Uterus (tissue), 4 donors: ENCODE data around the gene ANO4. TPM values are rescaled to one million over a fixed set of nuclear protein-coding genes. Genes with fewer than 3 reads are reported as not detected.

Source experiments
- DNase-seq, 2 donors: peaks; one replicate each; pipeline ENCODE4 v3.0.0-alpha.2; 2019 to 2020
- H3K27ac ChIP-seq, 2 donors: fragments of 200-600 bp; sonication (generic); 1 replicate in 1 of 2; 2 replicates in 1 of 2; pipeline ENCODE4 v1.5.1; 2016 to 2018
- H3K27me3 ChIP-seq, 2 donors: fragments of 200-600 bp; sonication (generic); one replicate each; pipeline ENCODE4 v1.5.1; 2018 to 2019; ENCODE audit warnings: control low read depth in 1 of 2
- H3K36me3 ChIP-seq, 2 donors: fragments of 200-600 bp; sonication (generic); one replicate each; pipeline ENCODE4 v1.5.1; 2019; ENCODE audit warnings: control low read depth in 1 of 2
- H3K4me1 ChIP-seq, 2 donors: fragments of 200-600 bp; sonication (generic); one replicate each; pipeline ENCODE4 v1.5.1; 2018 to 2019; ENCODE audit warnings: control low read depth in 1 of 2
- H3K4me3 ChIP-seq, 2 donors: fragments of 200-600 bp; sonication (generic); 1 replicate in 1 of 2; 2 replicates in 1 of 2; pipeline ENCODE4 v1.5.1; 2018 to 2019; ENCODE audit warnings: mild to moderate bottlenecking in 1 of 2
- H3K9me3 ChIP-seq, 2 donors: fragments of 200-600 bp; sonication (generic); one replicate each; pipeline ENCODE4 v1.5.1; 2019; ENCODE audit warnings: control low read depth in 1 of 2
- CTCF ChIP-seq, 4 experiments: fragments of 200-600 bp in 2 of 4; fragments of 450-650 bp in 2 of 4; sonication (generic) in 2 of 4; IDR thresholded peaks; one replicate each; pipeline ENCODE4 v1.5.1; 2016 to 2019; ENCODE audit warnings: antibody characterized with exemption in 4 of 4, mild to moderate bottlenecking in 2 of 4, moderate library complexity in 1 of 4
- POLR2A ChIP-seq, 2 donors: fragments of 450-650 bp; IDR thresholded peaks; one replicate each; pipeline ENCODE4 v1.6.1; 2016; ENCODE audit warnings: antibody characterized with exemption in 2 of 2, mild to moderate bottlenecking in 1 of 2, moderate library complexity in 1 of 2
- intact Hi-C: fragments of 100-400 bp; cut with DNase I; formaldehyde crosslinking; loops from one replicate; pipeline ENCODE4 v1.15.1; 2023; ENCODE audit warnings: low total_unique reads
- total RNA-seq, 4 donors: library from RNA; depleted of rRNA in 3 of 4; stranded (reverse); fragments of >200 nt in 3 of 4; gene quantifications; one replicate each; pipeline versions ENCODE4 v1.1.0 to v1.2.4, GENCODE V29; 2014 to 2023
- donor health status: DM: yes; HTN: yes; CAD: no.

ANO4 gene
- total RNA-seq, 4 donors from 2014 or later, result under 0.01 to 18.5 (median 1.4) TPM; not detected in 1

DNA sequence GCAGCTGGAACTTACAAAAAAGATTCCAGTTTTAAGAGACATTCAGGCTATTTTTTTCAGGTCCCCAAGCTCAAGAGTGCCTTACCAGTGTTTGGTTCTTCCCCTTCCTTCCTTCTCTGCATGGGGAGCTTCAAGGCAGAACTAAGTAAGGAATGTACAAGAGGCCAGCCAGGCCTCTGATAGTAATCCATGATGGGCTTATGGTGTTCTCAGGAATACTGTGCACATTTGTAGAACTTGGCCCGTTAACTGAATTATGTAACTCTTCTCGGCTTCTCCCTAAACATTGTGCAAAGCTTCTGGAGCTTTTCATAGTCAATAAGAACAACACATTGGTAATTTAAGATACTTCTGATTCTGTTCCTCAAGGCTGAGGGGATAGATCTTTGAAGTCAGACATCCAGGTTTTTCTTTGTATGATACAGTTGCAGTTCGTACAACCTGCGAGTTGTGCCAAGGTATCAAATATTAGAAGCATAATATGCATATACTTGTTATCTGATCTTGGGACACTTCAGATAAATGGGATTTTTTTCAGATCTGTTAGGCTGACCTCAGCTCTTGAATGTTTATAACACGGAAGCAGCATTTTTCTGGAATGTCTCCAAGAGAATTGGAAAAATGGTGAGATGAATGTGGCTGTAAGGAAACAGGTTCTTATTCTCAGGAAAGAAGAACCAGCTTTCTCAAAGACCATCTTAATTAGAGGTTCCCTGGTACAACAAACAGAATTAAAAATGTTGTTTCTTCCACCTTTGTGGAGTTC lies 148.6 kb downstream of the ANO4 start:
- no peak for DNase-seq
- Histone ChIP-seq H3K27ac (no peak overlapping the region), H3K9me3 (no peaks in the 10 kb centered on the region), H3K4me1 (no peaks in the 10 kb centered on the region), H3K4me3 (no peak overlapping the region), H3K36me3 (no peaks in the 10 kb centered on the region), H3K27me3 (no peaks in the 10 kb centered on the region)
- intact Hi-C loops, result no loop called here
- TF ChIP-seq CTCF (IDR thresholded peaks at IDR 0.05) (no peak), POLR2A (IDR thresholded peaks at IDR 0.05) (no peak)

DNA sequence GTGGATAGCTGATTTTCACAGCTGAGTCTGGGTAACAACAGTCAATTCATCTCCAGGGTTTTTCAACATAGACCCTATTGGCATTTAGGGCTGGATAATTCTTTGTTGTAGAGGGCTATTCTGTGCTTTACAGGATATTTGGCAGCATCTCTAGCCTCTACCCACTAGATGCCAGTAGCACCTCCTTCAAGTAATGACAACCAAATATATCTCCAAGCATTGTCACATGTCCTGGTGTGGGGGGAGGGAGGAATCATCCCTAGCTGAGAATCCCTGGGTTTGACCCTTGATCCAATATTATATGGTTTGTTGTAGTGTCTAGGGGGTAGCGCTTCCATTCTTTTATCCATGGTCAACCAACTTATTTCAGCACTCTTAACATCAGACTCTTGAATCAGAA lies 157.2 kb downstream of the ANO4 start:
- H3K9me3 ChIP-seq, result no peaks in the 10 kb centered on the region
- no peak for TF ChIP-seq CTCF (IDR thresholded peaks at IDR 0.05)
- TF ChIP-seq POLR2A (IDR thresholded peaks at IDR 0.05), result no peak
- no peak overlapping the region for H3K27ac ChIP-seq
- DNase-seq, result no peak
- H3K4me1 ChIP-seq, result no peaks in the 10 kb centered on the region
- H3K27me3 ChIP-seq, result no peaks in the 10 kb centered on the region
- no peaks in the 10 kb centered on the region for H3K36me3 ChIP-seq
- no peak overlapping the region for H3K4me3 ChIP-seq
- intact Hi-C loops, result no loop called here

- Histone ChIP-seq H3K9me3 (no peaks in the 10 kb centered on the region), H3K4me1 (no peaks in the 10 kb centered on the region), H3K4me3 (no peak overlapping the region), H3K36me3 (no peaks in the 10 kb centered on the region), H3K27ac (no peak overlapping the region), H3K27me3 (no peaks in the 10 kb centered on the region)
- intact Hi-C loops, result no loop called here
- no peak for DNase-seq
- no peak for TF ChIP-seq POLR2A (IDR thresholded peaks at IDR 0.05)
- no peak for TF ChIP-seq CTCF (IDR thresholded peaks at IDR 0.05)
These were observed 158.6 kb downstream of the ANO4 start for GRCh38 chr12:100953217-100953616.

DNA sequence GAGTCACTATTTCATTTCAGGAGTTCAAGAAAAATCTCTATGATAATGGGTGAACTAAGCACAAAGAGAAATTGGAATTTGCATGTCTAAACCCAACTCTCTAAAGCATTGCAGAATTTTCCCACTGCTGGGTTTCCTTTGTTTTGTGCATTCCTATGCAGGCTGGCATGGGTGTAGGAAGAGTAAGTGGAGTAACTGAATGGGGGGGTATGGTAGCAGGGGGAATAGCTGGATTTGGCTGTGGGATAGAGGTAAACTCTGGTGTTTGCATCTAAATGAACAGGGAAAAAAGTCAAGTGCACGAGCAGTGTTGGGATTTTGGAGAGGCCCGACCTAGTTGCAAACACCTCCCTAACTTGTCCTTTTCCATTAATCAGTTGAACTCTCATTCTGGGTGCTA lies 159.1 kb downstream of the ANO4 start:
- H3K4me3 ChIP-seq, result no peak overlapping the region
- no peak for TF ChIP-seq CTCF (IDR thresholded peaks at IDR 0.05)
- no peak for TF ChIP-seq POLR2A (IDR thresholded peaks at IDR 0.05)
- no peak for DNase-seq
- H3K36me3 ChIP-seq, result no peaks in the 10 kb centered on the region
- H3K4me1 ChIP-seq, result no peaks in the 10 kb centered on the region
- no peaks in the 10 kb centered on the region for H3K9me3 ChIP-seq
- no peak overlapping the region for H3K27ac ChIP-seq
- intact Hi-C loops, result no loop called here
- H3K27me3 ChIP-seq, result no peaks in the 10 kb centered on the region

DNA sequence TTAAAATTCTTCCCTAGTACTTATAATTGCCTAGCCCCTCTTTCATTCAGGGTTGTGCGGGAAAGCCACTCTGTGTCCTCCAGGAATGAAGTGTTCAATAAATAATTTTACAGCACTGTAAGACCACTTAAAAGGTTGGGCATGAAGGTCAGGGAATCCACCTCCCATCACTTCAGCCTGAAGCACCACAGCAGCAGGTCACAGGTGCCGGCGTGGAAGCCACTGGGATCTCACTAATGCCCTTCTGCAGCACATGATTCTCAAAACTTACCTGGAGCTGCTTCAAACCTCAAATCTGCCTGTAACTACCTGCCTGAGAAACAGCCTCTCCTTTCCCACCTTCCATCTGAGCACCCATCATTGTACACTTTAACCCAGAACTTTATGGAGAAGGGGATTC lies 159.5 kb downstream of the ANO4 start:
- no peak overlapping the region for H3K27ac ChIP-seq
- intact Hi-C loops, result no loop called here

More for the DNA sequence above, 159.5 kb downstream of the ANO4 start:
- no peak overlapping the region for H3K4me3 ChIP-seq
- H3K9me3 ChIP-seq, result no peaks in the 10 kb centered on the region
- H3K36me3 ChIP-seq, result no peaks in the 10 kb centered on the region
- H3K27me3 ChIP-seq, result no peaks in the 10 kb centered on the region
- no peak for TF ChIP-seq POLR2A (IDR thresholded peaks at IDR 0.05)
- TF ChIP-seq CTCF (IDR thresholded peaks at IDR 0.05), result no peak
- no peak for DNase-seq
- H3K4me1 ChIP-seq, result no peaks in the 10 kb centered on the region
